Fibroblast of skin of left biceps (primary cell): ENCODE data around the gene IFFO2.
A peak's percentile ranks its signal among the peaks of the same experiment; 100 is the strongest.
"Not testable (repeated sequence)": the region's sequence is repeated elsewhere in the genome, so short reads cannot be mapped to it uniquely, and the experiment has no call there.

Experiments used
- DNase-seq, 2 experiments: peaks; one replicate each; pipeline ENCODE4 v3.0.0-alpha.2; 2013; ENCODE audit warnings: low read depth in 2 of 2

Gene IFFO2

GRCh38 chr1:18893120-18893519 is 63.4 kb downstream of the IFFO2 start:
- no peak for DNase-seq

GRCh38 chr1:18891858-18892257 is 64.6 kb downstream of the IFFO2 start:
- DNase-seq: not testable (repeated sequence)

- DNase-seq: no peak
Observed at GRCh38 chr1:18891426-18891780, 65.1 kb downstream of the IFFO2 start.

- no peak for DNase-seq
Observed at GRCh38 chr1:18890706-18891425, 65.6 kb downstream of the IFFO2 start.

- DNase-seq: no peak
Observed at GRCh38 chr1:18886003-18886335, 70.5 kb downstream of the IFFO2 start.

GRCh38 chr1:18885311-18886002 is 71.0 kb downstream of the IFFO2 start:
- DNase-seq: no peak

- DNase-seq: no peak
Observed at GRCh38 chr1:18884727-18885126, 71.7 kb downstream of the IFFO2 start.

- DNase-seq: no peak
Observed at GRCh38 chr1:18884419-18884717, 72.1 kb downstream of the IFFO2 start.

GRCh38 chr1:18883636-18884418 is 72.6 kb downstream of the IFFO2 start:
- no peak for DNase-seq

GRCh38 chr1:18883079-18883478 is 73.4 kb downstream of the IFFO2 start:
- DNase-seq: no peak

GRCh38 chr1:18882486-18882885 is 74.0 kb downstream of the IFFO2 start:
- DNase-seq: no peak

- no peak for DNase-seq
Observed at GRCh38 chr1:18881642-18882431, 74.6 kb downstream of the IFFO2 start.

GRCh38 chr1:18881164-18881563 is 75.3 kb downstream of the IFFO2 start:
- DNase-seq: no peak

- DNase-seq: no peak
Observed at GRCh38 chr1:18880585-18880984, 75.9 kb downstream of the IFFO2 start.

- DNase-seq: no peak
Observed at GRCh38 chr1:18879791-18880309, 76.6 kb downstream of the IFFO2 start.

GRCh38 chr1:18879215-18879790 is 77.2 kb downstream of the IFFO2 start:
- no peak for DNase-seq

GRCh38 chr1:18878538-18879214 is 77.8 kb downstream of the IFFO2 start:
- DNase-seq: no peak

- no peak for DNase-seq
Observed at GRCh38 chr1:18877282-18877681, 79.2 kb downstream of the IFFO2 start.

- no peak for DNase-seq
Observed at GRCh38 chr1:18876210-18876609, 80.3 kb downstream of the IFFO2 start.

- no peak for DNase-seq
Observed at GRCh38 chr1:18875796-18876128, 80.7 kb downstream of the IFFO2 start.

GRCh38 chr1:18875107-18875795 is 81.2 kb downstream of the IFFO2 start:
- peak; percentile 20 to 31 for DNase-seq
